Epithelial cell of proximal tubule (primary cell): ENCODE data around the gene GP1BB. TPM values are rescaled to one million over a fixed set of nuclear protein-coding genes. Genes with fewer than 3 reads are reported as not detected.
"Not testable (repeated sequence)": the region's sequence is repeated elsewhere in the genome, so short reads cannot be mapped to it uniquely, and the experiment has no call there.

ENCODE experiments used
- DNase-seq: peaks from one replicate; pipeline ENCODE4 v3.0.0-alpha.2; 2011; ENCODE audit warnings: low read depth
- H3K4me3 ChIP-seq: 2 replicates; pipeline ENCODE4 v1.5.1; 2011; ENCODE audit warnings: low read depth, mild to moderate bottlenecking, low read length
- CTCF ChIP-seq: conservative IDR thresholded peaks from 2 replicates; pipeline ENCODE4 v1.5.1; 2012; ENCODE audit warnings: low read depth, mild to moderate bottlenecking, low read length
- total RNA-seq: library from RNA; depleted of rRNA; stranded (reverse); fragments of >200 nt; gene quantifications from 2 replicates; pipeline ENCODE4 v1.2.3, GENCODE V29; 2015

GP1BB gene
- total RNA-seq, 1 donor from 2014 or later: 0.81 TPM

- no peak for DNase-seq
- TF ChIP-seq CTCF: no peak
- H3K4me3 ChIP-seq: no peak overlapping the region
Observed at GRCh38 chr22:19694696-19695095, 28.6 kb upstream of the GP1BB start.

- TF ChIP-seq CTCF: no peak
- no peak for DNase-seq
- no peak overlapping the region for H3K4me3 ChIP-seq
Observed at GRCh38 chr22:19696504-19697276, 26.6 kb upstream of the GP1BB start.

- DNase-seq, H3K4me3 ChIP-seq: not testable (repeated sequence)
Observed at GRCh38 chr22:19697871-19698270, 25.5 kb upstream of the GP1BB start.

- no peak for DNase-seq
Observed at GRCh38 chr22:19700790-19701419, 22.4 kb upstream of the GP1BB start.

GRCh38 chr22:19701420-19702145 lies 21.8 kb upstream of the GP1BB start:
- H3K4me3 ChIP-seq: no peak overlapping the region
- TF ChIP-seq CTCF: no peak
- no peak for DNase-seq

More at GRCh38 chr22:19700790-19701419, 22.4 kb upstream of the GP1BB start:
- TF ChIP-seq CTCF: no peak
- no peak overlapping the region for H3K4me3 ChIP-seq

GRCh38 chr22:19703869-19704268 lies 19.5 kb upstream of the GP1BB start:
- no peak for TF ChIP-seq CTCF
- DNase-seq: no peak
- no peak overlapping the region for H3K4me3 ChIP-seq

GRCh38 chr22:19704355-19705015 lies 18.9 kb upstream of the GP1BB start:
- no peak for DNase-seq
- no peak overlapping the region for H3K4me3 ChIP-seq
- no peak for TF ChIP-seq CTCF
